ENCODE measurements around the gene S100A16. TPM values are rescaled to one million over a fixed set of nuclear protein-coding genes. Genes with fewer than 3 reads are reported as not detected.

The S100A16 gene
- total and polyA plus RNA-seq, 9 of the 15 experiments (the other 6 are each of a cell fraction or from before 2014, with no cell fraction given), result 1.6 to 6.9 (median 4.3) TPM

- POLR2A ChIA-PET, result interaction anchor here (0.6 to 6.8 kb wide), 8 partner anchors 8 to 120 kb away, joined by 3 to 70 read pairs (median 4); partner anchors contain the start of genes S100A1 and S100A13
- Histone ChIP-seq H4K20me1 (replicated peaks; ENCODE audit: control insufficient read depth, insufficient read depth, low read length) (no peaks in the 10 kb centered on the region), H3K9me1 (ENCODE audit: control insufficient read depth, insufficient read depth, low read length) (no peaks in the 10 kb centered on the region), H3K79me2 (ENCODE audit: control insufficient read depth, insufficient read depth, low read length) (no peaks in the 10 kb centered on the region), H2AFZ (ENCODE audit: low read depth, low read length) (peak within 1 kb of the TSS; percentile 94), H3K36me3 (ENCODE audit: control insufficient read depth, insufficient read depth, low read length) (no peaks in the 10 kb centered on the region), H3K27me3 (ENCODE audit: control insufficient read depth in 2 of 2, insufficient read depth in 2 of 2, low read length in 2 of 2) (no peaks in the 10 kb centered on the region), H3K4me1 (replicated peaks in 1 of 2; ENCODE audit: control insufficient read depth in 2 of 2, insufficient read depth in 2 of 2, low read length in 2 of 2) (peaks cover 9 to 30% of the 10 kb centered on the region in 2 experiments; a peak in 4 of 5 replicates), H3K4me3 (no peak within 1 kb of the TSS), H3K9ac (ENCODE audit: insufficient read depth in 1 of 2, low read depth in 2 of 2, low read length in 2 of 2) (peak within 1 kb of the TSS in 1 of 2 experiments; percentile 84; a peak in 3 of 4 replicates), H3K9me3 (replicated peaks; ENCODE audit: control insufficient read depth, insufficient read depth, low read depth, low read length) (no peaks in the 10 kb centered on the region), H3K27ac (ENCODE audit: extremely low read depth, low read depth, low read length) (peak within 1 kb of the TSS; percentile 49; the same call in 2 of the 3 replicates), H3K4me2 (ENCODE audit: insufficient read depth, low read length) (no peak within 1 kb of the TSS; the same call in 1 of the 2 replicates)
- 33% methylated on average over 6 of the region's 10 CpGs for WGBS (ENCODE audit: insufficient coverage, low coverage, missing lambda C conversion rate)
- BruUV-seq (replicated peaks), result no TSS peak
- DNase-seq (ENCODE audit: extremely low read depth in 1 of 4, low spot score in 3 of 4), result peak in 3 of 4 experiments; percentile 57 to 61 (median 61)
- in situ Hi-C loops (cut with MboI) (no loop called here), intact Hi-C loops (cut with micrococcal nuclease) (no loop called here)
- no peak for FAIRE-seq
- ATAC-seq, result peak; percentile 76
- CTCF ChIA-PET (ENCODE audit: low intra/inter-chr PET ratio), result no interaction called here
- TF ChIP-seq RBFOX2 (IDR thresholded peaks at IDR 0.05; ENCODE audit: low read depth, low read length) (0 out of 2 replicates have a peak, but pooled peaks have one; percentile 11), ZNF592 (IDR thresholded peaks at IDR 0.05) (peak; percentile 56; the same call in 1 of the 2 replicates), NR2C2 (CRISPR knock-in tag; IDR thresholded peaks at IDR 0.05) (no peak), NR2C2 (tag; IDR thresholded peaks at IDR 0.05) (peak; percentile 42; the same call in 1 of the 2 replicates), CREBBP (IDR thresholded peaks at IDR 0.05; ENCODE audit: low read depth, low read length) (no peak), MCM2 (IDR thresholded peaks at IDR 0.05; ENCODE audit: low read depth) (no peak), FOXJ3 (CRISPR knock-in tag; IDR thresholded peaks at IDR 0.05) (no peak)
- TF ChIP-seq, protein P1, sequence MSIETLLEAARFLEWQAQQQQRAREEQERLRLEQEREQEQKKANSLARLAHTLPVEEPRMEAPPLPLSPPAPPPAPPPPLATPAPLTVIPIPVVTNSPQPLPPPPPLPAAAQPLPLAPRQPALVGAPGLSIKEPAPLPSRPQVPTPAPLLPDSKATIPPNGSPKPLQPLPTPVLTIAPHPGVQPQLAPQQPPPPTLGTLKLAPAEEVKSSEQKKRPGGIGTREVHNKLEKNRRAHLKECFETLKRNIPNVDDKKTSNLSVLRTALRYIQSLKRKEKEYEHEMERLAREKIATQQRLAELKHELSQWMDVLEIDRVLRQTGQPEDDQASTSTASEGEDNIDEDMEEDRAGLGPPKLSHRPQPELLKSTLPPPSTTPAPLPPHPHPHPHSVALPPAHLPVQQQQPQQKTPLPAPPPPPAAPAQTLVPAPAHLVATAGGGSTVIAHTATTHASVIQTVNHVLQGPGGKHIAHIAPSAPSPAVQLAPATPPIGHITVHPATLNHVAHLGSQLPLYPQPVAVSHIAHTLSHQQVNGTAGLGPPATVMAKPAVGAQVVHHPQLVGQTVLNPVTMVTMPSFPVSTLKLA (conservative IDR thresholded peaks at IDR 0.05), result peak in 1 of 2 experiments; percentile 50; a peak in 2 of 4 replicates
Observed at GRCh38 chr1:153616144-153616916, 3.4 kb upstream of the S100A16 start, which contains the start of gene S100A14. TSS of gene S100A14 (minus strand) at chr1:153616325. CDS start at chr1:153615858, 467 bp downstream.

All from K562 (cell line).